H1 (cell line): ENCODE measurements around the gene OOSP2. TPM values are rescaled to one million over a fixed set of nuclear protein-coding genes. Genes with fewer than 3 reads are reported as not detected.

Source experiments
- CHD7 ChIP-seq: fragments of 300-600 bp; sonication (generic); IDR thresholded peaks from 2 replicates; pipeline ENCODE4 v1.7.1; 2012; ENCODE audit warnings: low read length, moderate library complexity, mild to moderate bottlenecking, inconsistent platforms; ENCODE audit not compliant: insufficient replicate concordance
- EGR1 ChIP-seq: IDR thresholded peaks from 2 replicates; pipeline ENCODE4 v1.6.1; 2011; ENCODE audit warnings: low read depth, low read length, borderline replicate concordance
- FOSL1 ChIP-seq: IDR thresholded peaks from 2 replicates; pipeline ENCODE4 v1.6.1; 2011; ENCODE audit warnings: mild to moderate bottlenecking, low read depth, low read length, moderate library complexity; ENCODE audit not compliant: insufficient read depth
- KDM4A ChIP-seq: IDR thresholded peaks from one replicate; pipeline ENCODE4 v1.7.1; 2012; ENCODE audit warnings: low read depth, mild to moderate bottlenecking, moderate library complexity, low read length, inconsistent platforms; ENCODE audit not compliant: severe bottlenecking
- PHF8 ChIP-seq: fragments of 200-600 bp; sonication (generic); conservative IDR thresholded peaks from 2 replicates; pipeline ENCODE4 v1.7.1; 2012; ENCODE audit warnings: low read depth, mild to moderate bottlenecking, inconsistent platforms, low read length, moderate library complexity
- POLR2A ChIP-seq, 2 experiments: IDR thresholded peaks; 1 replicate in 1 of 2; 2 replicates in 1 of 2; pipeline ENCODE4 v1.6.1; 2011; ENCODE audit warnings: low read depth in 2 of 2, low read length in 2 of 2, mild to moderate bottlenecking in 2 of 2; ENCODE audit errors: control extremely low read depth in 1 of 2
- RFX5 ChIP-seq: IDR thresholded peaks from 2 replicates; pipeline ENCODE4 v1.6.1; 2011; ENCODE audit warnings: low read depth, low read length, improper control_type of control experiment, borderline replicate concordance
- SIN3A ChIP-seq, 2 experiments: IDR thresholded peaks in 1 of 2; conservative IDR thresholded peaks in 1 of 2; 2 replicates each; pipeline ENCODE4 v1.6.1; 2011 to 2012; ENCODE audit warnings: low read length in 2 of 2, improper control_type of control experiment in 1 of 2, low read depth in 1 of 2, mild to moderate bottlenecking in 1 of 2
- SIRT6 ChIP-seq: IDR thresholded peaks from one replicate; pipeline ENCODE4 v1.7.1; 2012; ENCODE audit warnings: low read length, inconsistent platforms
- SP1 ChIP-seq: IDR thresholded peaks from 2 replicates; pipeline ENCODE4 v1.6.1; 2011; ENCODE audit warnings: low read depth, low read length
- SRF ChIP-seq: IDR thresholded peaks from 2 replicates; pipeline ENCODE4 v1.6.1; 2011; ENCODE audit warnings: mild to moderate bottlenecking, low read depth, low read length, moderate library complexity
- TEAD4 ChIP-seq: IDR thresholded peaks from 2 replicates; pipeline ENCODE4 v1.6.1; 2012; ENCODE audit warnings: low read depth, low read length, inconsistent platforms, mixed read lengths
- ZNF274 ChIP-seq: IDR thresholded peaks from 2 replicates; pipeline ENCODE4 v1.7.0; 2012; ENCODE audit warnings: low read length, borderline replicate concordance; ENCODE audit errors: extremely low read depth
- polyA plus RNA-seq, 7 experiments: library from polyadenylated mRNA; depleted of rRNA in 3 of 7; stranded (reverse) in 5 of 7; unstranded in 2 of 7; fragments of >200 nt in 5 of 7; fragments of 200-250 nt in 2 of 7; gene quantifications; 1 replicate in 5 of 7; 2 replicates in 1 of 7; 4 replicates in 1 of 7; pipeline versions ENCODE4 v1.2.1 to v1.2.3, GENCODE V29; 2011 to 2013; ENCODE audit warnings: missing spikeins in 2 of 7, mixed read lengths in 2 of 7
- total RNA-seq: library from RNA; stranded (reverse); fragmentation: NEBNext Ultra II Directional; extraction: Animal tissue kit (Norgen Biotek cat#: 25700); gene quantifications from 2 replicates; pipeline ENCODE4 v1.2.1, GENCODE V29; 2021

The OOSP2 gene
- total and polyA plus RNA-seq, 2 of the 8 experiments (the other 6 are each of a cell fraction or from before 2014, with no cell fraction given) = not detected

DNA sequence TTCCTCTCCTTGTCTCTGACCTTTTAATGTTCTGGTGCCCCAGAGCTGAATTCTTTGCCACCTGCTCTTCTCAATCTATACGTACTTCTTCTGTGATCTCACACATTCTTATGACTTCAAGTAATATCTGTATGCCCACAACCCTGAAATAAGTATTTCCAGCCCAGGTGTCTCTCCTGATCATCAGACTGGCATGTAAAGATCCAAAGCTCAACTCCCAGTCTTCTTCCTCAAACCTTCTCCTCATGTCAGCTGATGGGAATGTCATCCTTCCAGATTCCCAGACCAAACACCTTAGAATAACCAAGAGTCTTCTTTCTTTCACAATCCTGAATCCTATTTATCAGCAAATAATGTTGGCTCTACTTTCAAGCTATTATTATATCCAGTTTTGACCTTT lies 25.6 kb downstream of the OOSP2 start (continued):
- TF ChIP-seq CHD7 = no peak
- TF ChIP-seq EGR1 = no peak
- no peak for TF ChIP-seq RFX5
- TF ChIP-seq KDM4A = no peak
- TF ChIP-seq POLR2A (IDR thresholded peaks at IDR 0.05; ENCODE audit: control extremely low read depth in 1 of 2, low read depth in 2 of 2, low read length in 2 of 2) = no peak
- TF ChIP-seq SIN3A (conservative IDR thresholded peaks at IDR 0.05 in 1 of 2, IDR thresholded peaks at IDR 0.05 in 1 of 2; ENCODE audit: low read depth in 1 of 2, low read length in 2 of 2) = no peak
- TF ChIP-seq FOSL1 = no peak
- no peak for TF ChIP-seq SIRT6
- TF ChIP-seq SRF = no peak
- no peak for TF ChIP-seq TEAD4
- no peak for TF ChIP-seq SP1
- no peak for TF ChIP-seq PHF8
- TF ChIP-seq ZNF274 = no peak
